Stimulated activated CD8-positive, alpha-beta memory T cell treated with anti-CD3 and anti-CD28 coated beads, Interleukin-7, amount 100 ng/mL, for 24 hours (primary cell): ENCODE data around the gene SPNS2.

Experiments
- DNase-seq: peaks from one replicate; pipeline ENCODE4 v3.0.0-alpha.2; 2020; ENCODE audit warnings: low read depth

SPNS2 gene

DNA sequence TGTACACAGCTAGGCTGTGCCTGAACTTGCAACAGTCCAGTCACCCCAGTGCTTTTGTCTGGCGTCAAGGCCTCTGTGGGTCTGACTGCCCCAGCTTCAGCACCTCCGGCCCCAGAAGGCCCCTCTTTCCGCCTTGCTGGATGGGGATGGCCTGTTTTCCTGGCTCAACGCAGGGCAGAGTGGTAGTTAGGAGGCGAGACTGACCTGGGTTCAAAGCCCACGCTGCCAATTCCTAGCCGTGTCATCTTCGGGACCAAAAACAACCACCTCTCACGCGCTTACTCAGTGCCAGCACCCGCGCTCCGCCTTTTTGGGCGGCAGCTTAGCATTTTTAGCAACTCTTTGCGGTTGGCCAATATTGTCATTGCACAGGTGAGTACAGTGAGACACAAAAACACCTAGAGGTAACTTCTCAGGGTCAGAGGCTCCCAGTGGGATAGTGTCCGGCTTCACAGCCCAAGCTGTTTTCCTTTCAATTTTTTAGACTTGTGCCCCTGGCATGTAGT, 51.9 kb downstream of the SPNS2 start:
- no peak for DNase-seq

- DNase-seq, result no peak
Measured at GRCh38 chr17:4551141-4551540, 52.5 kb downstream of the SPNS2 start.

GRCh38 chr17:4551796-4552525, 53.3 kb downstream of the SPNS2 start:
- DNase-seq, result no peak

DNA sequence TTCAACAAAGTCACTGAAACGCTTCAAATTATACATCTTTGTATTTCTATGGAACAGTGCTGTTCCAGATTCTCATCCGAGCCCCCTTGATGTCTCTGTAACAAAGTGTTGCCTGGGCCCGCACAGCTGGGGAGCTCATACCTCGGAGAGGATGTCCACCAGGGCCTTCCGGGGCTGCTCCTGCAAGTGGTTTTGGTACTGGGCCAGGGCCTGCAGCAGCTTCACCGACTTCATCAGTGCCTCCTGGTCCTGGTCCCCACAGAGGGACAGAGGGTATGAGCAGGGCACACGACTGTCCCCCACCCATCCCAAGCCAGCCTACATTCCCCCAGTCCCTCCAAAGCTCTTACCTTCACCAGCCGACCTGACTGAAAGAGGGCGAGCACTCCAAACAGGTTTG, 55.0 kb downstream of the SPNS2 start:
- DNase-seq, result no peak

DNA sequence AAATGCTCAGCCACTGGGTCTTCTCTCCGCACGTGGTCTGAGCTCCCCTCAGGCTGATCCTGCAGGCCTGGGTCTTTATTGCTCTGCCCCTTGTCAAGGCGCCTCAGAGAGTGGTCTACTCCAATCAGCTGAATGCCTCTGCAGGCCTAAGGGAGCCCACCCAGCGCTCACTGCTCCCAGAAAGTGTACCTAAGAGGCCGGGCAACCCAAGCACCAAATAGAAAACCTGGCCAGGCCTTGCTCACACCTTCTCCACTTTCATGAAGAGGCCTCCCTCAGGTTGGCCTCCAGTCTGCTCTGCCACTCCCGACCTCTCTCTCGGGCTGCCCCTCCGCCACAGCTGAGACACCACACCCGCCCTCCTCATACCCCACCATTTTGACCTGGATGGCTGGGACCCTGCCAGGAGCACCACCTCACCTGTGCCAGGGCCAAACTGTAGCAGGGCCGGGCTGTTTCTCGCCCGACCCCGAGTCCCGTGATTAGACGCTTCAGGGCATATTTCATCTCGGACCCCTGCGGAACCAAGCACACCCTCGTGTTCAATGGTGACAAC, 55.8 kb downstream of the SPNS2 start:
- DNase-seq, result no peak

- DNase-seq, result peak; percentile 94
Measured at GRCh38 chr17:4554997-4555799, 56.5 kb downstream of the SPNS2 start, which contains the start of gene MYBBP1A. Gene MYBBP1A, minus strand, starts transcription at chr17:4555384. Its CDS starts 60 bp downstream, at chr17:4555324.

DNA sequence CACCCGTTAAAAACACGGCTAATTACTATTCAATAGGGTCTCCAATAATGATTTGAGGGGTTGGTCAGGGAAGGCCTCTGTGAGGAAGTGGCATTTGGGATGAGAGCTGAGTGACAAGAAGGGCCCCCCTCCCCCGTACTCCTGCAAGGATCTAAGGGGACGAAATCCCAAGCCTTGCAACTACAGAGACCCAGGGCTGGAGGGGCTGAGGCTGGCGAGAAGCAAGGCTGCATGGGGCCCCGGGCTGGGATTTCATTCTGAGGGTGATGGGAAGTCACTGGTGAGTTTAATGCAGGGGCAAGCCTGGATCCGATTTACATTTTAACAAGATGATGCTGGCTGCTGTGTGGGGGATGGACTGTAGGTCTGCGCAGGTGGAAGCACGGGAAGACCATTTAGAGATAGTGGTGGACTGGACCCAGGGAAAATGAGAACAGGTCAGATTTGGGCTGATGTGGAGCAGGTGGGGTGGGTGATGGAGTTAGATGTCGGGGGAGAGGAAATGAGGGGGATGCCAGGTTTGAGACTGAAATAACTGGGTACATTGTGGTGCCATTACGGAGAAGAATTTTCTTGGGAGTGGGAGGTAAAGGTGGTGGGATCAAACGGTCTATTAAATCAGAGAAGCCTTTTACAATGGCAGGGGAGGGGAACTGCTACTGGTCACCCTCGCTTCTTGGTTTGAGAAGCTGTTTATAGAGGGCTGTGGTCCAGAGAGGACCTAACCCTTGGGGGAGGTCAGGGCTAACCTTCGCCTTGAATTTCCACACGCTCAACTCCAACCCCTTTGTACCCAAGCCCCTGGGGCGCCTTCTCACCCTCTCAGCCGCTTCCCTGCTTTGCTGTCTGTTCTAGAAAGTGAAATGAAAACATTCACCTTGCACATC, 57.4 kb downstream of the SPNS2 start:
- DNase-seq, result no peak

- no peak for DNase-seq
Measured at GRCh38 chr17:4556996-4557395, 58.3 kb downstream of the SPNS2 start.

GRCh38 chr17:4557626-4558346, 59.1 kb downstream of the SPNS2 start:
- no peak for DNase-seq

- no peak for DNase-seq
Measured at GRCh38 chr17:4558347-4558971, 59.8 kb downstream of the SPNS2 start.

DNA sequence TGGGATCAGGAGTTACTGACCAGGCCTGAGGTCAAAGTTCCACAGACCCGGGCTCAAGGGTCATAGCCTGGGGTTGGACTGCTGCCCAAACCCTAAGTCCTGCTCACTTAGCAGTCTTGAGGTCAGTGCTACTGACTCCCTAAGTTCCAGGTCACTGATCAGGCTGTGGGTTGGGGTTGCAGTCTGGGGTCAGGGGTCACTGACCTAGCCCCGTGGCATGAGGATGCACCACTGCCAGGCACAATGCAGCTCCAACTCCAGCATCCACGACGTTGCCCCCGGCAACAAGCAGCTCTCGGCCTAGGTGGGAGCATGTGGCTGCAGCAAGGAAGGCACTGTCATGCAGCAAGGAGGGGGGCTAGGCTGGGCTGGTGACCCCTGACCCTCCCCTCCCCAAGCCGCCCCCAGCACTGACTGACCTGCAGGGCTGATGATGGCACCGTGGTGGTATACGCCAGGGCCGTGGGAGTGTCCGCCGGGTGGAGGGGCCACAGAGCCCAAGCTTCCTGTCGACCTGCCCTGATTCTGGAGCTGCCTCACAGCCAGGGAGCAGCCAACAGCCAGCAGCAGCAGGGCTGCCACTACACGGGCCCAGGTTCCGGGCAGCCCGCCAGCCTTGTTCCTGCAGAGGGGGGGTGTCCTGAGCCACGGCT, 60.6 kb downstream of the SPNS2 start:
- no peak for DNase-seq

DNA sequence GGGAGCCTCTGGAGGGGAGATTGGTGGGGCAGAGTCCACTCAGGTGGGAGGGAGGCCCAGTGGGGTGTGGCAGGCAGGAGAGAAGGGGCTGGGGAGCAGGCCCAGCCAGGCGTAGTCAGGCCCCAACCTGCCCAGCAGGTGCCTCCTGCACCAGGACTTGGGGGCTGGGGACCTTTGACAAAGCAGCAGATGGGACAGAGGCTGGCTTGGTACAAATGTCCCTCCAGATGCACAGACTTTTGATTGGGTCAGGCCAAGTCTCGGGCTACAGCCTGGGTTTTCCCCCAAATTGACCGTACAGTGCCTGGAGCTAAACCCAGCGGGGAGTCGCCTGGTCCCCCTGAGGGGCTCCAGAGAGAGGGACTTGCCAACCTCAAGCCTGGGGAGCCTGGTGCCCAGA, 61.3 kb downstream of the SPNS2 start:
- no peak for DNase-seq

DNA sequence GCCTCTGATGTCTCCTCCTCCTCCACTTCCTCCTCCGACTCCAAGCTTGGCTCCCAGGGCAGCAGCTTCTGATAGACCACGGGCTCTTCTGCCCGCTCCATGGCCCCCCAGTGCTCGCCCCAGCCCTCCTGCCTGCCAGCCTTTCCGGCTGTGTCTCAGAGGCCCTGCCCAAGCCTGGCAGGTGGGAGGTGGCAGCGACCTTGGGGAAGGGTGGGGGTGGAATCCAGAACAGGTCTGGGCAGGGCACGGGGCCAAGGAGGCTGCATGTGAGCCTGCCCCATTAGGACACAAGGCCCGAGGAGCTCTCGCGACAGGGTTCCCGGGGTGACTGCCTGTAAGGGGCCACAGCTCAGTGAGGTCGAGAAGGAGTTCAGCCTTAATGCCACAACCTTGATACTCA, 61.7 kb downstream of the SPNS2 start, which contains the start of gene GGT6:
Gene GGT6, minus strand, starts transcription at position 157 of the 400 bp plus-strand sequence. Its CDS starts 56 bp downstream, at position 101.
- DNase-seq, result no peak

GRCh38 chr17:4560837-4561256, 62.2 kb downstream of the SPNS2 start:
- DNase-seq, result no peak

DNA sequence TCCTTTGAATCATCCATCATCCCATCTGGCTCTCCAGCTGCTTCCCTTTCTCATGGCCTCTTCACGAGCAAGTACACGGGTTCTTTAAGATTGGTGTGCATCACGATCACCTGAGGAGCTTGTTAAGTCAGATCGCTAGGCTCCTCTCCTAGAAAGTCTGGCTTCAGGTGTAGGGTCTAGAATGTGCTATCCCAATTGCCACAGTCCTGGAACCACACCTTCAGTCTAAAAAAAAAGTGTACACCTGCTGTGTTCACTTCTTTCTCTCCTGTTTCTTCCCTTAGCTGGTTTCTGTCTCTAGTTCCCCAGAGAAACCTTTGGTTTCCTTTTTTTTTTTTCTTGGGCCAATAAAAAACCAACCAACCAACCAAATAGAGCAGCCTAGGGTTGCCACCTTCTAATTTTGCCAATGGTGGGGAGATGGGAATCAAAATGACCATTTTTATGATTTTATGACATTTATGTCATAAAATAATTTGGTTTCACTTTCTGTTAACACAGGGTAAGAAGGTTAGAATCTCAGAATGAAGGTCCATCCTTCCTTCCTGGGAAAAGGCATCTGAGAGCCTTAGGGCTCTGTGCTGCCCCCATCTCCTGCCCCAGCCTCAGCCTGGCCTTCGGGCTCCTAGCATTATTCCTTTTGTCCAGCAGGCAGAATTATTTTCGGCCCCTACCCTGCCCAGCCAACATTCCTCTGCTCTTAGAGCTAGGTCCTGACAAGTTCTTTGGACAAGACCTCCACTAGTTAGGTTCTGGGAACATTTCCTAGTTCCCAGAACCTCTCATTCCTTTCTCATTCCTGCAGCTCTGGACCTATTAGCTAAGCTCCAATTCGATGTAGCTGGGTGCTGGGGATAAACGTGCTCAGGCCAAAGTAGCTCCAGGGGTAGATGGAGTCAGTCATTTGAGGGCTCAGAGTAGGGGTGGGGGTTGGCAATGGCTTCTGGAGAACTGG, 63.6 kb downstream of the SPNS2 start:
- DNase-seq, result no peak

- DNase-seq, result no peak
Measured at GRCh38 chr17:4565209-4566141, 66.8 kb downstream of the SPNS2 start.

DNA sequence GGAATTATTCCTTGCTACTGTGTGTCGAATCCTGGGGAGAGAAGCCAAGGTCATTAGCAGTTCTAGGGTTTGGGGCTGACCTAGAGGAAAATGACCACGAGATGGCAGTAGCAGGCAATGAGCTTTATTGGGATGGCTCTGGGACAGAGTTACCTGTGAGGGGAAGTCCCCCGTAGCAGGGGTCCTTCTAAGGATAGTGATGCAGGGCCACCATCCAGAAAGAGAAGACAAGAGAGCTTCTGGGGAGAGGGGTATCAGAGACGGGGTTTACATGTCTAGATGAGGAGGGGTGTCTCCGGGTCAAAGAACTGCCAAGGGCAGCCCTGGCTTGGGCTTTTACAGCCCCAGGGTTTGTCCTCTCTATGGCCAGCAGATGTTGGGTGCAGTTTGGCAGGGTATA, 68.1 kb downstream of the SPNS2 start:
- DNase-seq, result no peak

GRCh38 chr17:4569591-4569990, 70.9 kb downstream of the SPNS2 start:
- no peak for DNase-seq
